ENCODE measurements around the gene FRMD4B. TPM values are rescaled to one million over a fixed set of nuclear protein-coding genes. Genes with fewer than 3 reads are reported as not detected.
"Not testable (repeated sequence)": the region's sequence is repeated elsewhere in the genome, so short reads cannot be mapped to it uniquely, and the experiment has no call there.

The FRMD4B gene
- total RNA-seq, 1 experiment from 2014 or later: 1.8 TPM

DNA sequence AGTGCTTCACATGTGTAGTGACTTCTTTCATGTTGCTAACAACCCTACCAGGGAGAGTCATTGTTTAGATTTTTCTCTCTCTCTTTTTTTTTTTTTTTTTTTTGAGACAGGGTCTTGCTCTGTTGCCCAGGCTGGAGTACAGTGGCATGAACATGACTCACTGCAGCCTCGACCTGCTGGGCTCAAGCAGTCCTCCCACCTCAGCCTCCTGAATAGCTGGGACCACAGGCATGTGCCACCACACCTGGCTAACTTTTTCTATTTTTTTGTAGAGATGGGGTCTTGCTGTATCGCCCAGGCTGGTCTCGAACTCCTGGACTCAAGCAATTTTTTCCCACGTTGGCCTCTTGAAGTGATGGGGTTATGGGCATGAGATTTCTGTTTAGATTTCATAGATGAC is 63.4 kb downstream of the FRMD4B start:
- not testable (repeated sequence) for DNase-seq (ENCODE audit: low read depth)

DNA sequence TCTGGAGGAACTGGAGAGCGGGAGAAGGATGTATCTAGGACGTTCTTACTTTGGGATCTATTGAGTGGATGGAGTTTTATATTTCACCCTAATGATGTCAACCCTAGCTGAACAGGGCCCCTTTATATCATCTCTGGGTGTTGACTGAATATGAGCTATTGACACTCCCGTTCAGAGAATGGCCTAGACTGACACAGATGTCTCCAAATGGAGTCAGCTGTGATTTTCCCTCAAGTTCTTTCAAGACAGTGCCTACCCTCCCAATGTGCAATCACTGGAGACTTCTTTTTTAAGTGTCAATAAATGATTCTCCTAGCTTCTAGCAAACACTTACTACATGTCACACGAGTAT is 63.8 kb downstream of the FRMD4B start:
- DNase-seq (ENCODE audit: low read depth): no peak

DNA sequence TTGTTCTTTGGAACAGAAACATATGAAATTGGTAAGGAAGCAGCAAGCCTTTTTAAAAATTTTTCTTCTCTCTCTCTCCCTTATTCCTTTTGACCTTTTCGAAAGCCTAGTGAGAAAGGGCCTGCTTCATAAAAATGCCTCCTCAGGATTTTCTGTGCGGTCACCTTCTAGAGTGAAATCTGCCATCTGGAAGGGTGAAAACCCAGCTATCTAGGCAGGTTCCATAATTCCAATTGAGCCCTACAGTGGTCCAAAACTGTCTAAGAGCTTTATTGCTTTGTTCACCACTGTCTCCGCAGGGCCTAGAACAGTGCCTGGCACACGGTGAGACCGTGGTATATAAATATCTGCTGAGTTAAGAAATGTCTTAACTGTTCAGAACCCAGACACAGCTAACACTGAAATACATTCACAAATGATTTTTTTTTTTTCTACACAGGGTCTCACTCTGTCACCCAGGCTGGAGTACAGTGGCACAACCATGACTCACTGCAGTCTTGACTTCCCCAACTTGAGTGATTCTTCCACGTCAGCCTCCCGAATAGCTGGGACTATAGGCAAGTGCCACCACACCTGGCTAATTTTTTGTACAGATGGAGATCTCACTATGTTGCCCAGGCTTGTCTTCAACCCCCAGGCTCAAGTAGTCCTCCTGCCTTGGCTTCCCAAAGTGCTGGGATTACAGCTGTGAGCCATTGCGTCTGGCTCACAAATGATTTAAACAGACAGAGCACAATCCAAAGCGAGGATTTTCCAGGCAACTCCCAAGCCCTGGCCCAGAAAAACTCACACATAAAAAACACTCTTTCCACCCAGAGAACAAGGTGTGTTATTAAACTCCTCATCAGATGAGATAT is 64.4 kb downstream of the FRMD4B start:
- DNase-seq (ENCODE audit: low read depth): no peak

DNA sequence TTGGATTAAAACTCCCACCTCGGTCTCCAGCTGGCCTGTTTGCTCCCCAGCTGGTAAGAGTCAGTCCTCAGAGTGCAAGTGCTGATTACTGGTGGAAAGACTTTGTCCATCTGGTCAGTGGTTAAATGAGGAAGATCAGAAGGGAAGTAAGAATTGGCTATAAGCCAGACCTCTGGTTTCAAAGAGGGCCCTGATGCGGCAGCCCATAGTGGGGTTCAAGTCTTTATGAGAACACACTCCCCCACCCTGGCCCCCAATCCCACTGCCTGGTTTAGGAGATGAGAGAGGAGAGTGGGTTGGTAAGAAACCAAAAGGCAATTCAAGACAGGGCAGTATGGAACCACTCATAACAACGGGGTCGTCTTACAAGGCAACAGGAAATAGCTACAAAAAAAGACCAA is 65.0 kb downstream of the FRMD4B start:
- DNase-seq (ENCODE audit: low read depth): no peak

DNA sequence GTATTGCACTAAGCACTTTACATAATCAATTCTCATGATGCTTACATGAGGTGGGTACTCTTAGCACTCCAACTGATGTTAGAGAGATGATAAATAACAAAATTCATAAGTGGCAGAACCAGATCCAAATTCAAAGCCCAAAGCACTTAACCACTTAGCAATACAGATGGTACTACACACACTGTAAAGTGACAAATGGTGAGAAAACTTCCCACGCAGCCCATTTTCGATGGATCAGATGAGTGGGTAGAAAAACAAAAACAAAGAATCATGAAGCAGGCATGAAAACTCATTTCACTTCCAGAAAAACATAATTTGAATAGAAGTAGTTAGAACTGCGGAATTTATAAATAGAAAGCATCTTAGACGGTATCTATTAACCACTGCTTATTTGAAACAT is 66.2 kb downstream of the FRMD4B start:
- no peak for DNase-seq (ENCODE audit: low read depth)

DNA sequence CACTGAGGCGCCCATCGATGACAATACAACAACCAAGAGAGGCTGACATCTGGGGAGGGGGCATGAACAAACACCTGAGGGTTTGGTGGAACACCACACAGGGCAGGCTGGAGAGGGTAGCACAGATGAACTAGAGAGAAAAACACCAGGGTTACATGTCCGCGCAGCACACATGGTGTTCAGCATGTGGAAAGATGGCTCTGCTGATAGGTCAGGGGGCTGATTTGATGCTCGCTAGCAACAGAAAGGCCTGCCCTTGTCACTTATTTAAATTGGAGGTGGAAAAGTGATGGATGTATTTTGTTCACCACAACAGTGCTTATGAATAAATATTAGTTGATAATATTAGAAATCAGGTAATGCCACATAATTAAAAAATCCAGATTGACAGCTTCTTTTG is 67.5 kb downstream of the FRMD4B start:
- DNase-seq (ENCODE audit: low read depth): no peak

DNA sequence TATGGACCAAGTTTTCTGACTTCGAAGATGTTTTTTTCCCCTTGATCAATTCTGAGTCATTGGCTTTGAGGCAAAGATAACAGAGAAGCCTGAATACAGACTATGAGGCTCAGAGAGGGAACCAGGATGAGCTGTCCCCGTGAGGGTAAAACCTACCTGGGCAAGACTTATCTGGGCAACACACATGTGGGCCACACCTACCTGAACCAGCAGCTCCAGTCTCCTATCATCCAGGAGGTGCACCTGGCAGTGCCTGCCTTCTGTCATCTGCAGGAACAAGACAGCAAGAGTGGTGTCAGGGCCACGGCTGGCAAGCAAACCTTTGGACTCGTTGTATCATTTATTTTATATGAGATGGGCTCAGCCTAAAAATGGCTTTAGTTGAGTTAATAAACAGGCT is 72.6 kb downstream of the FRMD4B start:
- no peak for DNase-seq (ENCODE audit: low read depth)

DNA sequence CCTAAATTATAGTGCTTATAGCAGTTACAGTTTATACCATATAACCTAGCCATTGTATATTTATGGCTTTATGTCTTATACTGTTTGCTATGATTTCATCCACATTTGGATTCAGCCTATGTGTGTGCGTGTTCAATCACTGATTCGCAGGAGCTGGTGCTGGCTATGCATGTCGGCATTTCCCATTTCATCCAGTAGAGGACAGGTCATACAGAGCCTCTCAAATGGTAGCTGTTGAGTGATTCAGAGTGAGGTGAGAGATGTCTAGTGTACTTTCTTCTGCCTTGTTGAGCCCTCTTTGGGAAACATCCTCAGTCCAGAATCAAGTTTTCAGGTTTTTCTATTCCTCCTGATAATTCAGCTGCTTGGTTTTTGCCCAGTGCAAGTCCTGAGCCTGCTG is 76.1 kb downstream of the FRMD4B start:
- peak; percentile 17 for DNase-seq (ENCODE audit: low read depth)

DNA sequence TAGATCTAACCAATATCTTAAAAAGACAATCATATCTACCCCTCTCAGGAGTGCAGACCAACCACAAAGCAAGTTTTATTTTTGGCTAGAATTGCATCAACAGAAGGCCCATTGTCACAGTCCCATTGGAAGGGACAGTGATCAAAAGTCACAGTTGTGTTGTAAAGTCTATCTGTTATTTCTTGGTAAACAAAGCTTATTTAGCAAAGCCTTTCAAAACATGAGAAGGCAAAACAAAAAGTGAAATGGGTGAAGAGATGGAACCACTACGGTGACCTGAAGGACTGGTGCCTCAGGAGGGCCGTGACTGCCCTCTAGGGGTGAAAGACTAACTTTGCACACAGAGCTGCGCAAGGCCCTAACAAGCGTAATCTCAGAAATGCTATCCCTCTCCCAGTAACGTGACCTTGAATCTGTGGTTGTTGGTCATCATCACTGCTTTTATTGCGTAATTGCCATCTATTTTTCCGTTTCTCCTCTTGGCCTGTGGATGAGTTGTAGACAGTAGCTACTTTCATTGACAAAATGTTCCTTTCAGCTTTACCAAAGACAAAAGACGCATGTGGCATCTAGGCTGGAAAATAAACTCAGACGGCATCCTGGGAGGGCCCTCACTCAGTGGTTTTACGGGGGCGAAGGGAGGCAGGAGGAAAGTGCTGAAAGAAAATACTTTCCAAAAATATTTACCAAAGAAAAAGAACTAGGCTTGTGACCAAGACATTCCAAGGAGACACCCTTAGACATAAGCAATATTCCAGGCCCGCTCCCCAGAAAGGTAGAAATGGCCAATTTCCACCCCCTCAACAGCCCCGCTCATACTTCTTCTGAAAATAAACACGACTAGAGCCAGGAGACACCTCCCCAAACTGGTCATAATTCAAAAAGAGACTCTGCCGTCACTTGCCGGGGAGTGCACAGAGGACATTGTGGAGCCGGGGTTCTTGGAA is 79.4 kb downstream of the FRMD4B start:
- peak; percentile 70 for DNase-seq (ENCODE audit: low read depth)

DNA sequence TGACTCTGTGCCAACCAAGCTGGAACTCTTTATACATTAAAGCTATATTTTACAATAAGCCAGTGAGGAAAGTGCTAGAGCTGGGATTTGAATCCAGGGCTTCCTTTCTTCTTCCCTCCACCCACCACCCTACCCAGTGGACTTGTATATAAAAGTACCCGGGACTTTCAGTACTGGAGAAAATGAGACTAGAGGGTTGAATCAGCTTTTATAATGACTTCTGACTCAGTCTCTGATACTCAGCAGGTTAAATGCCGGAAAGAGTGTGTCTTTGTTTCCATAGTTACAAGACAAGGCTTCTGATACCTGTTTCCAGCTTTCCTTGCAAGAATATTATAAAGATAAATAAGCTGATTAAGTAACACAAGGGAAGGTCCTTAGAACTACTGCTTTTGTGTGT is 80.9 kb downstream of the FRMD4B start:
- peak; percentile 17 for DNase-seq (ENCODE audit: low read depth)

DNA sequence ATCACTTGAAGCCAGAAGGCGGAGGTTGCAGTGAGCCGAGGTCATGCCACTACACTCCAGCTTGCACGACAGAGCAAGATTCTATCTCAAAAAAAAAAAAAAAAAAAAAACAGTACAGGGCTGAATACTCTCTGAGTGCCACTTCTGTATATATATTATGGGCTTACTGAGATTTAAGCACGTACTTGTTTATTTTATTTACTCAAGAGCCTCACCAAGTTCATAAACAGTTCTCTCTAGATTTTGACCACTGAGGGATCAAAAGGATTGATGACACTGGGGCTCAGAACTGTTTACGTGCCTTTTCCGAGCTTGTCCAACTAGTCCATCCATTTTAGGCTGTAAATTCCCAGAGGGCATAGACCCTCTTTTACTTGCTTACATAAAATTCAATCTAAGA is 81.5 kb downstream of the FRMD4B start:
- no peak for DNase-seq (ENCODE audit: low read depth)

DNA sequence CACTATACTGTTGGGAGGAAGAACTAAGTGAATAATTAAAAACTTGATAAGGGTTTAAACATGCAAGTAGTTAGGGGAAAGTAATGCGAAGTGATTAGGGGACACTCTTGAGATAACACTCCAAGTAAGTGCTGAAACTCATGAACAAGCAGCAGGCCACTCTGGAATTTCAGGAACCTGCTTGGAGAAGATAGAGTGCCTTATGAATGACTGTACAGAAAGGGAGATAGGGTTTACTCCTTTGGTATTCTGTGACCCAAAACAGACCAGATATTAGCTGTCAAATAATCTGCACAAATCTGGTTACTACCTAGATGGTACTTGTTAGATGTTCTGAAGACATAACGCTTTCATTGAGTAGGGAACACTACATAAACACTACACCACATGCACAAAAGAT is 85.6 kb downstream of the FRMD4B start:
- DNase-seq (ENCODE audit: low read depth): no peak

DNA sequence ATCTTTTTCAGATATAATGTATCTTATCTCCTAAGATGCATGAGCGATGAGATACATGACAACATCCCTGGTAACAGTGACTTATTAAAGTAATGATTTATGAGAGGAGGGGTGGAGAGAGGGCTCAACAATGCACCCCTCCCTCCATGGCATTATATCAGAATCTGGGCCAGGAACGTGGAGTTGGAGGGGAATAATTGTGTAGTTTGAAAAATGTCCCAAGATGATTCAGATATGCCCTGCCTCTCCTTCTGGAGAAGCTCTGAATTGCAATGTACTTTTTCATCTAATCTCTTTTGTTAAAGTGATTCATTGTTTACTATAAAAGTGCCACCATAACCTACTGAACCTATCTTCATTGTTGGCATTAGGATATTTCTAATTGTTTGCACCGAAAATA is 86.5 kb downstream of the FRMD4B start:
- no peak for DNase-seq (ENCODE audit: low read depth)

DNA sequence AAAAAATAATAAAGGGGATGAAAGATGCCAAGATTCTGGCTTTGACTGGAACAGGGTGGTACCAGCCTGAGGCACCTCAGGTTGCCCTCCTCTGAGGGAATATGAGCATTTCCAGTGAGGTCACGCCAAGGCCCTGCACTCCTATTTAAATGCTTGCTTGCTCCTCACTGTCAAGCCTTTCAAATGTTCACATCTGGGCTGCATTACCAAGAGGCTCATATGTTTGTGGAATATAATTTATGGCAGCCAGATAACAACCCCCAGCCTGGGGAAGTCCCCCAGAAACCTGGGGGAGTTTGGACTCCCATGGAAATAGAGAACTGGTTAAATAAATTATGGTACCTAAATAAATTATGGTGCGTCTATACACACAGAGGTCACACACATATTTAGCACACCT is 88.4 kb downstream of the FRMD4B start:
- no peak for DNase-seq (ENCODE audit: low read depth)

DNA sequence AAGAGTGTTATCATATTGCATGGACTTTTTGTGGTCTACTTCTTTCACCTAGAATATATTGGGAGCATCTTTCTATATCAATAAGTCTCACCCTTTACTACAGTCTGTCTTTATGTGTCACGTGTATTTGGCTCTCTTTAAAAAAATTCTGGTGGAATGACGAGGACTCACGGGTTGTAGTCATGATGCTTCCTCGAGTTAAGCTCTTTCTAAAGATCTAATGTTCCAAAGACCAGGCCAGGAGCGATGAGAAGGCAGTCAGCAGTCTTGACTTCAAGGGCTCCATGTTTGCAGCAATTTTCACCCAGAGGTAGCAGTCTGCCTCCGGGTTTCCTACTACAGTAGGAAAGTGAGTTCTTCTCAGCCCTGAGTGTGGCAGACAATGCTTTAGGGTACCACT is 88.9 kb downstream of the FRMD4B start:
- DNase-seq (ENCODE audit: low read depth): no peak

DNA sequence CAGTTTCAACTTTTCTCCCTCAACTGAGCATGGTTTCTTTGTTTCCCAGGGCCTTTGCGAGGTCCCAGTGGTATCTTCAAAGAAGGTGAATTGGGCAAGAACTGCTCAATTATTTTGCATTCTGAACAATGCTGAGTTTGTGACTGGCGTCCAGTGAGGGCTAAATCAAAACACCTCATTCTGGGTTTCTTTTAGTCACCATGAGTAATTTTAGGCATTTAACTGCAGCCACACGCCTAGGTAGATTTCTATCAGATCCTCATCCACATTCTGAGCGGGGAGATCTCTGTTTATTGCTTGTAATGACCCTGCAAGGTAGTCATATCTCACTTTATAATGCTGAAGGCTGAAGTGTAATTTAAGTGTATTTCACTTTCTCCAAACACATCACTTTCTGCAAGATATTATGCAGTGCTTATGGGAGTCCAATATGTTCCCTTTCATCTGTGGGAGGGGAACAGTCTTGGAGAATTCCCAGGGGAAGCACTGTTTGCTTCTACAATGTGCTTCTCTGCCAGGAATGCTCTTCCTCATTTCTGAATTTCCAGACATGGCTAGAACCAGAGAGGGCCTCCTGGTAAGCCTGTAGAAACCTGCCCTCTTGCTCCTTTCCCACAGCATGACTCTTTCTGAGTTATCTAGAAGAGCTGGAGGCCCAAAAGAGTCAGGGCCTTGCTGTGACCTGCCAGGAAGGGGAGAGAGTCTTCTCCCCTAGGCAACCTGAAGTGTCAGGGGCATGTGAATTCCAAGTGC is 91.7 kb downstream of the FRMD4B start:
- peak; percentile 14 for DNase-seq (ENCODE audit: low read depth)

DNA sequence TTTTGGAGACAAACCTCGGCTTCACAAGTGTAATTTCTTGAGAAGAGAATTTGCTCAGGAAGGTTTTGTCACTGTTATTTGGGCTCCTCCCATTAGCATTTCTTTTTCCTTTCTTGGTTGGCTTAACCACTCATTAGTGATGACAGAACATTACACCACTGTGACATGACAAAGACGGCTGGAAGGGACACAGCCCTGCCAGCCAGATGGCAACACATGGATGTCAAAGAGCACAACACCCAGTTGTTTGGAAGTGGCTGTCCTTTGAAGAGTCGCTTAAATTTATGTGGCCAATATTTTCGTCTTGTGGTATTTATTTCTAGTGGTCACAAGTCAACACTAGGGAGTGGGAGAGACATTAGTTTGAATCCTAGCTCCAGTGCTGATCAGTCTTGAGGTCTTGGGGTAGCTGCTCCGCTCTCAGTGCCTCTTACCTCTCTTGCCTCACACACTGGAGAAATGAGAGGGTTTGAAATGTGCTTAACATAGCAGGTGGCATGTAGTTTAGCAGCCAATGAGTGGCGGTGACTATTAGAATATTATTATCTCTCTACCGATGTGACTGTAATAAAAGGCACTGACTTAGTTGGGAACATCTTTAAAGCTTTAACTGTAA is 92.8 kb downstream of the FRMD4B start:
- DNase-seq (ENCODE audit: low read depth): no peak

DNA sequence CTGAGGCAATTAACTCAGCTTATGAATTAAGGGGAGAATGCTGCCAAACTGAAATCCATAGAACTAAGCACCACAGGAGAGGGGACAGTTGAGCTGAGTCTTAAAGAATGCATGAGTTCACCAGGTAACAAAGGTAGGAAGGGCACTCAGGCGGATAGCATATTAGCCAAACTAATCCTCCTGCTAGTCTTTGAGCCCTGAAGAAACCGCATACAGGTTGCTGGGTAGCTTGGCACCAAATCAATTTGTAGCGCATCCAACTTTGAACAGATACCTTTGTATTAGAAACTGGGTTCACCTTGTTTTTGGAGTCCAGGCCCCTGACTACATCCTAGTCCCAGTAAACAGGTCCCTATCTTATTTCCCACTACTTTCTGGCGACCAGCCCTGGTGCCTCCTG is 93.7 kb downstream of the FRMD4B start:
- no peak for DNase-seq (ENCODE audit: low read depth)

DNA sequence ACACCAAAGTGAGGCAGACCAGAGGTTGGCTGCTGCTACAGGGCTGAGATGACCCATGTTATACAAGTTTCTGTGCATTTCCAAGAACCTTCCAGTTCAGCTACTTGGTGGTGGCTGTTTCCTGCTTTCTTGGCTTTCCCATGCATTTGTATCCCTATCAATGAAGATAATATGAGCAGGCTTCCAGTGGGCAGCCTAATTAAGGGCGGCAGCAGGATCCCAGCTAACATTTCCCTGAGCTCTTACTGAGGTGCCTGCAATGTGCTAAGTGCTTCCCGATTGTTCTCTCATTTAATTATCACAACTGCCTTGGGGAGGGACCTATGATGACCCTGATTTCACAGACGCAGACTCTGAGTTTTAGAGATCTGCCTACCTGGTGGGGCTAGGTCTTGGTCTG is 95.5 kb downstream of the FRMD4B start:
- DNase-seq (ENCODE audit: low read depth): no peak

DNA sequence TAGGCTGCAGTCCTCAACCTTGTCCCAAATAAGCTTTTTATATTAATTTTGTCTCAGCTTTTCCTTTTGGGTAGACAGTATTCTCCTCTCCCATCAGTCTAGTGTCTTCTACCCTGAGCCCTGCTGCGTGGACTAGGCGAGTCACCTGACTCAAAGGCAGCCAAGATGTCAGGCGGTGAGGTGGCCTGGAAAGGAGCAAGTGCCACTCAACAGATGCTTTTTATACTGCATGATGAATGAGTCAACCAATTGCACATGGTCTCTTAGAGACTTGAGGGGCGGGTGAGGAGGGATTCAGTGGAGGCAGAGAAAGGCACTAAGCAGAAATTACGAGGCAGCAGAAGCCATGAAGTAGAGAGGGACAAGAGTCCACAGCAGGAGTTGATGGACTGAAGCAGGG is 95.9 kb downstream of the FRMD4B start:
- DNase-seq (ENCODE audit: low read depth): peak; percentile 4

DNA sequence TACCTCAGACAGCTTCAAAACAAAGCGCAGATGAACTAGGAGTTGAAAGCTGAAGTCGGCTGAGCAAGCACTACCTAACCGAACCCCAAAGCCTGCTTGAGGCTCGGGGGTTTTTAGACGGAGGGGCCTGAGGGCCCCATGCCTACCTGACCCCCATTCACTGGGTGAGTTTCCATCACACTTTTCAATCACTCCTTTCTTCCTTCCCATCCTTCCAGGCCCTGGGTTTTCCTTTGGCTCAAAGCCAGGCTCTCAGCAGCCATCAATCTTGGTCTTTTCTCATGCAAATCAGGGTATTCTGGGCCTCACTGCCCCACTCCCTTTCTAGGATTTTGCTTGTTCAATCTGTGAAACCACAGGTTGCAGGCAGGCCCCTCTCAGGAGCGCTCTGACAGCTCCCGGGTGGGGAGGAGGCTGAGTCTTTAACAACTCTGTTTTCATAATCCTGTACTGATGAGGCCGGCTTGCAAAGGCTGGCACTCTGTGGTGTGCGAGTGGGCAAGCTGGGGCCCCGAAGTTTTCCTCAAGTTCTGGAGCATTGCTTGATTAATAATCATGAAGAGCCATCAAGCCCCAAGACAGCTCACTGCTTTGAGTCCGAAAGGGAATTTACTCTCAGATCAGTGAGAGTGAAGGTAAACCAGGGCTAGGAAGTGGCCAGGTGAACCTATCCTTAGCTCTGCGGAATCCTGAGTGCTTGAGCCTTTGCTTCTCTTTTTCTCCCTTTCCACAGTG is 97.6 kb downstream of the FRMD4B start:
- DNase-seq (ENCODE audit: low read depth): peak; percentile 4
